Stomach (tissue), 19 donors: Measurements from ENCODE around the gene RPL36A. TPM values are rescaled to one million over a fixed set of nuclear protein-coding genes. Genes with fewer than 3 reads are reported as not detected.

Source experiments
- DNase-seq, 2 donors: peaks; one replicate each; pipeline versions ENCODE4 v3.0.0 to v3.0.0-alpha.2; 2013 to 2019
- H3K27ac ChIP-seq, 5 donors: fragments of 200-600 bp in 4 of 5; sonication (generic) in 4 of 5; one replicate each; pipeline ENCODE4 v1.5.1; 2013 to 2019; ENCODE audit warnings: mild to moderate bottlenecking in 1 of 5, moderate library complexity in 1 of 5
- H3K27me3 ChIP-seq, 3 donors: fragments of 200-600 bp; sonication (generic); one replicate each; pipeline ENCODE4 v1.5.1; 2017 to 2019; ENCODE audit warnings: mixed run types in 1 of 3
- H3K36me3 ChIP-seq, 4 donors: fragments of 200-600 bp; sonication (generic); 1 replicate in 3 of 4; 2 replicates in 1 of 4; pipeline ENCODE4 v1.5.1; 2016 to 2019
- H3K4me1 ChIP-seq, 4 donors: fragments of 200-600 bp; sonication (generic); one replicate each; pipeline ENCODE4 v1.5.1; 2016 to 2019
- H3K4me3 ChIP-seq, 4 donors: fragments of 200-600 bp; sonication (generic) in 3 of 4; one replicate each; pipeline ENCODE4 v1.5.1; 2016 to 2019; ENCODE audit warnings: mild to moderate bottlenecking in 1 of 4
- H3K9me3 ChIP-seq, 4 donors: fragments of 200-600 bp; sonication (generic); one replicate each; pipeline ENCODE4 v1.5.1; 2016 to 2019
- EP300 ChIP-seq: sonication (generic); formaldehyde crosslinking; IDR thresholded peaks from one replicate; pipeline ENCODE4 v1.6.1; 2017; ENCODE audit warnings: antibody characterized with exemption
- POLR2A ChIP-seq, 4 donors: fragments of 450-650 bp; IDR thresholded peaks; one replicate each; pipeline ENCODE4 v1.6.1; 2016; ENCODE audit warnings: antibody characterized with exemption in 4 of 4, control low read depth in 2 of 4, mild to moderate bottlenecking in 1 of 4, moderate library complexity in 1 of 4
- POLR2AphosphoS5 ChIP-seq, 3 donors: sonication (generic); formaldehyde crosslinking; IDR thresholded peaks; one replicate each; pipeline ENCODE4 v1.6.1; 2016; ENCODE audit warnings: antibody characterized with exemption in 3 of 3
- WGBS, 5 donors: extraction: QIAGEN DNeasy Blood & Tissue Kit in 3 of 5; methylation state at CpG; one replicate each; pipeline versions ENCODE4 v1.1.5 to v1.1.7; 2013 to 2018; 5-methylcytosine and 5-hydroxymethylcytosine counted together
- intact Hi-C: fragments of 100-400 bp; cut with DNase I; formaldehyde crosslinking; loops from one replicate; pipeline ENCODE4 v1.15.1; 2023; ENCODE audit warnings: low total_unique reads
- long read RNA-seq, 10 donors: transcript quantifications; one replicate each; lab custom pipeline, GENCODE V29; 2026
- polyA plus RNA-seq, 3 donors: library from polyadenylated mRNA; stranded (reverse); fragments of 200-250 nt; gene quantifications; one replicate each; pipeline ENCODE4 v1.2.3, GENCODE V29; 2013
- total RNA-seq, 5 donors: library from RNA; depleted of rRNA; stranded (reverse); fragments of >200 nt; gene quantifications; one replicate each; pipeline versions ENCODE4 v1.1.0 to v1.2.3, GENCODE V29; 2014 to 2016
- TF ChIP-seq, protein P1 (sequence below), 7 experiments: fragments of 450-650 bp in 4 of 7; fragments of 200-600 bp in 3 of 7; sonication (generic) in 3 of 7; IDR thresholded peaks; one replicate each; pipeline ENCODE4 v1.5.1; 2016 to 2019; ENCODE audit warnings: antibody characterized with exemption in 7 of 7, control low read depth in 2 of 7, mild to moderate bottlenecking in 1 of 7
- donor health status: healthy with polysubstance abuse.
- donor health status: Bipolar disorder and iron deficiency.
- donor health status: healthy.

RPL36A gene
- total RNA-seq = 1,000 to 10,000 TPM in 2 of 5 donors, 100 to 1,000 TPM in 3; 555 to 1,097 (median 872) TPM
- polyA plus RNA-seq = 1,000 to 10,000 TPM; 2,307 to 3,486 (median 2,694) TPM
- long read RNA-seq, donor 1, transcript RPL36A-202 (4 exons, 691 nt) = minor isoform, 6 of 34 reads
- long read RNA-seq, donor 1, transcript RPL36A-203 (5 exons, 910 nt) = major isoform, 24 of 34 reads
- long read RNA-seq, donor 1, partial matches to known transcripts = 0 of 34 reads
- long read RNA-seq, donor 1, other reads (novel, unspliced or antisense) = 0 of 34 reads
- long read RNA-seq, donor 2, transcript RPL36A-202 (4 exons, 691 nt) = minor isoform, 5 of 28 reads
- long read RNA-seq, donor 2, transcript RPL36A-203 (5 exons, 910 nt) = major isoform, 18 of 28 reads
- long read RNA-seq, donor 2, partial matches to known transcripts = 0 of 28 reads
- long read RNA-seq, donor 2, other reads (novel, unspliced or antisense) = 0 of 28 reads
- long read RNA-seq, donor 3, transcript RPL36A-202 (4 exons, 691 nt) = minor isoform, 14 of 72 reads
- long read RNA-seq, donor 3, transcript RPL36A-205 (4 exons, 710 nt) = minor isoform, 7 of 72 reads
- long read RNA-seq, donor 3, transcript RPL36A-203 (5 exons, 910 nt) = major isoform, 43 of 72 reads
- long read RNA-seq, donor 3, partial matches to known transcripts = 0 of 72 reads
- long read RNA-seq, donor 3, other reads (novel, unspliced or antisense) = 0 of 72 reads
- long read RNA-seq, donor 4, transcript RPL36A-203 (5 exons, 910 nt) = major isoform, 8 of 9 reads
- long read RNA-seq, donor 4, partial matches to known transcripts = 0 of 9 reads
- long read RNA-seq, donor 4, other reads (novel, unspliced or antisense) = 0 of 9 reads
- long read RNA-seq, donor 5, transcript RPL36A-203 (5 exons, 910 nt) = major isoform, 37 of 52 reads
- long read RNA-seq, donor 5, transcript RPL36A-202 (4 exons, 691 nt) = minor isoform, 7 of 52 reads
- long read RNA-seq, donor 5, partial matches to known transcripts = 0 of 52 reads
- long read RNA-seq, donor 5, other reads (novel, unspliced or antisense) = 0 of 52 reads
- long read RNA-seq, donor 6, transcript RPL36A-202 (4 exons, 691 nt) = minor isoform, 17 of 127 reads
- long read RNA-seq, donor 6, transcript RPL36A-204 (3 exons, 2,240 nt) = minor isoform, 8 of 127 reads
- long read RNA-seq, donor 6, transcript RPL36A-203 (5 exons, 910 nt) = major isoform, 91 of 127 reads
- long read RNA-seq, donor 6, transcript RPL36A-205 (4 exons, 710 nt) = minor isoform, 6 of 127 reads
- long read RNA-seq, donor 6, partial matches to known transcripts = 0 of 127 reads
- long read RNA-seq, donor 6, other reads (novel, unspliced or antisense) = 0 of 127 reads
- long read RNA-seq, donor 7, transcript RPL36A-203 (5 exons, 910 nt) = major isoform, 52 of 66 reads
- long read RNA-seq, donor 7, transcript RPL36A-202 (4 exons, 691 nt) = minor isoform, 8 of 66 reads
- long read RNA-seq, donor 7, partial matches to known transcripts = 0 of 66 reads
- long read RNA-seq, donor 7, other reads (novel, unspliced or antisense) = 0 of 66 reads
- long read RNA-seq, donor 8, transcript RPL36A-204 (3 exons, 2,240 nt) = minor isoform, 6 of 110 reads
- long read RNA-seq, donor 8, transcript RPL36A-203 (5 exons, 910 nt) = major isoform, 73 of 110 reads
- long read RNA-seq, donor 8, transcript RPL36A-208 (2 exons, 547 nt) = minor isoform, 6 of 110 reads
- long read RNA-seq, donor 8, transcript RPL36A-202 (4 exons, 691 nt) = minor isoform, 18 of 110 reads
- long read RNA-seq, donor 8, partial matches to known transcripts = 0 of 110 reads
- long read RNA-seq, donor 8, other reads (novel, unspliced or antisense) = 0 of 110 reads
- long read RNA-seq, donor 9, transcript RPL36A-203 (5 exons, 910 nt) = major isoform, 71 of 98 reads
- long read RNA-seq, donor 9, transcript RPL36A-207 (2 exons, 373 nt) = minor isoform, 10 of 98 reads
- long read RNA-seq, donor 9, transcript RPL36A-202 (4 exons, 691 nt) = minor isoform, 11 of 98 reads
- long read RNA-seq, donor 9, partial matches to known transcripts = 0 of 98 reads
- long read RNA-seq, donor 9, other reads (novel, unspliced or antisense) = 0 of 98 reads
- long read RNA-seq, donor 10, transcript RPL36A-203 (5 exons, 910 nt) = major isoform, 47 of 60 reads
- long read RNA-seq, donor 10, transcript RPL36A-202 (4 exons, 691 nt) = minor isoform, 9 of 60 reads
- long read RNA-seq, donor 10, partial matches to known transcripts = 0 of 60 reads
- long read RNA-seq, donor 10, other reads (novel, unspliced or antisense) = 0 of 60 reads

DNA sequence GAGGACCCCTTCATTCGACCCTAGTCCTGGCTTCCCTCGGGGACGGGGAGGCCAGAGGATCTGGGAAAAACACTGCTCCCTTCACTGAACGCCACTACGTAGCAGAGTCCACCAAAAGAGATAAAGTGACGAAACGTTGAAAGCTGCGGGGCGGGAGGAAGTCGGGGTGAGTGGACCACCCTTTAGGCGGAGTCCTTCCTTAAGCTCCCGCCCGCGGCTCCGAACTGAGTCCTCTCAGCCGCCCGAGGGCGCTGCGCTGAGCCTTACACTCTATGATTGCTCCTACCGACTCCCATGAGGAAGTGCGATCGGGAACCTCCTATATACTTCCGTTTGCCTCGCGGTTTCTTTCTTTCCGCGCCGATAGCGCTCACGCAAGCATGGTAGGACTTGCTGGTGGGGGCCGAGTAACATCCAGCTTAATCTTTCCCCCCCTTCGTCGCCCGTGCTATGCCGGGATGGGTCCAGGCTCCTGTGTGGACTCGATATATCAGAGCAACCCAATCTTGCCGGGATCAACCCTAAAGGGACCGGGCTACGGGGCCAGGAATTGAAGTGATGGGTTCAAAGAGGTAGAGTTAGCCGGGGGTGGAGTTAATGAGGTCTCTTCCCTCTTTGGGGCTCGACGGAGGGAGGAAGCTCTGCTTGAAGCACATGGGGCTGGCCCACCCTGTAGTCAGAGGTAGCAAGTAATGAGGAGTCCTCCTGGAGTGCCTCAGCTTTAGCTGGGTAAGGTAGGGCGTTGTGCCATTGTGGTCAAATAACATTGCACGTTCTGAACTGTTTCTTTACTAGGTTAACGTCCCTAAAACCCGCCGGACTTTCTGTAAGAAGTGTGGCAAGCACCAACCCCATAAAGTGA is at the start of gene RPL36A:
Gene RPL36A (plus strand): TSS at position 348 of the 862 bp plus-strand sequence. CDS start 33 bp downstream, at position 381.
- Histone ChIP-seq H3K36me3 (peaks cover 0 to 18% (median 6%) of the 10 kb centered on the region in 4 donors), H3K27ac (peak within 1 kb of the TSS; percentile 6 to 84 (median 77)), H3K9me3 (no peaks in the 10 kb centered on the region), H3K4me3 (peak within 1 kb of the TSS; percentile 46 to 60 (median 58)), H3K4me1 (peaks cover 0 to 13% (median 3%) of the 10 kb centered on the region in 4 donors), H3K27me3 (no peaks in the 10 kb centered on the region)
- TF ChIP-seq, protein P1, sequence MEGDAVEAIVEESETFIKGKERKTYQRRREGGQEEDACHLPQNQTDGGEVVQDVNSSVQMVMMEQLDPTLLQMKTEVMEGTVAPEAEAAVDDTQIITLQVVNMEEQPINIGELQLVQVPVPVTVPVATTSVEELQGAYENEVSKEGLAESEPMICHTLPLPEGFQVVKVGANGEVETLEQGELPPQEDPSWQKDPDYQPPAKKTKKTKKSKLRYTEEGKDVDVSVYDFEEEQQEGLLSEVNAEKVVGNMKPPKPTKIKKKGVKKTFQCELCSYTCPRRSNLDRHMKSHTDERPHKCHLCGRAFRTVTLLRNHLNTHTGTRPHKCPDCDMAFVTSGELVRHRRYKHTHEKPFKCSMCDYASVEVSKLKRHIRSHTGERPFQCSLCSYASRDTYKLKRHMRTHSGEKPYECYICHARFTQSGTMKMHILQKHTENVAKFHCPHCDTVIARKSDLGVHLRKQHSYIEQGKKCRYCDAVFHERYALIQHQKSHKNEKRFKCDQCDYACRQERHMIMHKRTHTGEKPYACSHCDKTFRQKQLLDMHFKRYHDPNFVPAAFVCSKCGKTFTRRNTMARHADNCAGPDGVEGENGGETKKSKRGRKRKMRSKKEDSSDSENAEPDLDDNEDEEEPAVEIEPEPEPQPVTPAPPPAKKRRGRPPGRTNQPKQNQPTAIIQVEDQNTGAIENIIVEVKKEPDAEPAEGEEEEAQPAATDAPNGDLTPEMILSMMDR (IDR thresholded peaks at IDR 0.05) = peak in 5 of 7 experiments; percentile 33 to 61 (median 55)
- TF ChIP-seq POLR2AphosphoS5 (IDR thresholded peaks at IDR 0.05) (peak; percentile 87 to 98 (median 97)), POLR2A (IDR thresholded peaks at IDR 0.05) (peak in 2 of 4 donors; percentile 42 to 51), EP300 (no peak)
- 0 to 40% (median 4%) methylated on average over 37 to 47 of the region's 47 CpGs for WGBS, 5 donors
- DNase-seq = peak; percentile 89 to 96
- intact Hi-C loops = no loop called here

DNA sequence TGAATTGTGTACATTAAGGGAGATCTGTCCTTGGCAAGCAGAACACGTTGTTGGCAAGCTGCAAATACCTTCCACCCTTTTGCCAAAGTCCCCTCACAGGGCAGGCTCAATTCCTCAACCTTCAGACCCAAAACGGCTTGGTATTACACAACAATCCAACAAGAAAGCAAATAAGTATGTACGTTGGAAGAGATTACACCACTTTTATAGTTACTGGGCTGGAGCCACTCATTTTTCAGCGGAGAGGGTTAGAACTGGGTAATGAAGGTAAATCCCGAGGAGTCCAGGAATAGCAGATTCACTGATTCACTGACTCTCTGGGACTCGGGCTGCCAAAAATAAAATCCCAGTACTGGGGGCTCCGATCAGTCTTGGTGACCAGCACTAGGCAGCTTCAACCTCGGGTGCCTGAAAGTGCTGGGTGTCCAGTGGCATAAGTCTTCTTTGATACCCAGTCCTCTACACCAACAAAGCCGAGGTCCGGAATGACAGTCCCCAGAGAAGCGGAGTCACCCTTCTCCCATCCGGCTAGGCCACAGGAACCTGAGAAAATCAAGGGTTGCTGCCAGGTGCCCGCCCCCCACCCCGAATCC is 42.9 kb upstream of the RPL36A start:
- peak in 1 of 2 donors; percentile 6 for DNase-seq
- whole genome bisulfite sequencing, 5 donors = 0 to 42% (median 14%) methylated on average over 8 to 14 of the region's 14 CpGs
- peak overlapping the region; percentile 54 to 77 (median 70) for H3K4me3 ChIP-seq
- peaks cover 0 to 19% (median 1%) of the 10 kb centered on the region in 4 donors for H3K36me3 ChIP-seq
- TF ChIP-seq, protein P1 (IDR thresholded peaks at IDR 0.05) = no peak
- TF ChIP-seq EP300 (no peak), POLR2A (IDR thresholded peaks at IDR 0.05) (no peak), POLR2AphosphoS5 (IDR thresholded peaks at IDR 0.05) (no peak)
- peak overlapping the region in 4 of 5 donors; percentile 84 to 90 (median 86) for H3K27ac ChIP-seq
- no peaks in the 10 kb centered on the region for H3K27me3 ChIP-seq
- no peaks in the 10 kb centered on the region for H3K9me3 ChIP-seq
- intact Hi-C loops = no loop called here
- peaks cover 0 to 18% (median 6%) of the 10 kb centered on the region in 4 donors for H3K4me1 ChIP-seq
